RWPE1 (cell line): ENCODE data around the gene COLQ.

Experiments used
- CTCF ChIA-PET: fragments of 350-600 bp; sonication (Branson Sonifier 250); formaldehyde crosslinking; extraction: SDS; loops from one replicate; lab custom pipeline; 2021; lab: Yijun Ruan, JAX
- POLR2A ChIA-PET: fragments of 400-600 bp; formaldehyde crosslinking; extraction: SDS; loops from one replicate; lab custom pipeline; 2020; ENCODE audit warnings: antibody characterized with exemption; ENCODE audit not compliant: low non-redundant PET; lab: Yijun Ruan, JAX
- DNase-seq: peaks from one replicate; pipeline ENCODE4 v3.0.0; 2012; ENCODE audit warnings: low spot score
- H3K27ac ChIP-seq: fragments of 450-650 bp; 2 replicates; pipeline ENCODE4 v1.5.1; 2017
- CTCF ChIP-seq: fragments of 450-650 bp; conservative IDR thresholded peaks from 2 replicates; pipeline ENCODE4 v1.5.1; 2017; ENCODE audit warnings: low read depth, mild to moderate bottlenecking

COLQ gene

GRCh38 chr3:15523660-15524417, 2.3 kb upstream of the COLQ start:
- CTCF ChIA-PET = interaction anchor here (1.1 kb wide), 1 partner anchor 10 kb away, joined by 6 read pairs; no protein-coding TSS in a partner anchor
- POLR2A ChIA-PET = no interaction called here
- DNase-seq = no peak
- no peak overlapping the region for H3K27ac ChIP-seq
- TF ChIP-seq CTCF = no peak

GRCh38 chr3:15522016-15522415, 510 bp upstream of the COLQ start:
- no peak for TF ChIP-seq CTCF
- CTCF ChIA-PET = no interaction called here
- no peak overlapping the region for H3K27ac ChIP-seq

GRCh38 chr3:15520804-15521572, 518 bp downstream of the COLQ start:
- no peak for TF ChIP-seq CTCF
- ChIA-PET CTCF (no interaction called here), POLR2A (no interaction called here)
- DNase-seq = no peak
- no peak overlapping the region for H3K27ac ChIP-seq

More at GRCh38 chr3:15522016-15522415, 510 bp upstream of the COLQ start:
- POLR2A ChIA-PET = no interaction called here
- no peak for DNase-seq

GRCh38 chr3:15520185-15520584, 1.3 kb downstream of the COLQ start:
- ChIA-PET CTCF (no interaction called here), POLR2A (no interaction called here)
- TF ChIP-seq CTCF = no peak

GRCh38 chr3:15519096-15519495, 2.4 kb downstream of the COLQ start:
- CTCF ChIA-PET = no interaction called here

More at GRCh38 chr3:15520185-15520584, 1.3 kb downstream of the COLQ start:
- H3K27ac ChIP-seq = no peak overlapping the region
- DNase-seq = no peak

More at GRCh38 chr3:15519096-15519495, 2.4 kb downstream of the COLQ start:
- no peak for TF ChIP-seq CTCF
- no peak for DNase-seq
- no peak overlapping the region for H3K27ac ChIP-seq
- POLR2A ChIA-PET = no interaction called here
